Erythroblast (primary cell): ENCODE results near the gene DOCK4.

Experiments used
- GATA1 ChIP-seq: IDR thresholded peaks from 2 replicates; pipeline ENCODE4 v1.6.1; 2011; ENCODE audit warnings: low read depth, mild to moderate bottlenecking, control low read depth, low read length, moderate library complexity
- POLR2A ChIP-seq: IDR thresholded peaks from 2 replicates; pipeline ENCODE4 v1.6.1; 2011; ENCODE audit warnings: mild to moderate bottlenecking, low read length

- no peak for TF ChIP-seq POLR2A
- TF ChIP-seq GATA1, result no peak
Observed at GRCh38 chr7:111997546-111997945, 208.7 kb downstream of the DOCK4 start.
